ENCODE data around the gene GSTM4.
"Not testable (repeated sequence)": the region's sequence is repeated elsewhere in the genome, so short reads cannot be mapped to it uniquely, and the experiment has no call there.

Gene GSTM4

GRCh38 chr1:109664671-109665070 is 8.8 kb downstream of the GSTM4 start:
- in situ Hi-C loops (cut with HindIII; ENCODE audit: low pct_ligation_motif_present, low sequenced_read_pairs) = no loop called here
- DNase-seq = no peak
- no peak for TF ChIP-seq CTCF (IDR thresholded peaks at IDR 0.05; ENCODE audit: low read depth, low read length, missing control alignments)
- H3K27ac ChIP-seq = no peak overlapping the region
- H3K36me3 ChIP-seq (replicated peaks) = no peaks in the 10 kb centered on the region
- no peak overlapping the region for H3K4me3 ChIP-seq (ENCODE audit: low read depth, low read length)
- no peaks in the 10 kb centered on the region for H3K27me3 ChIP-seq (replicated peaks)

GRCh38 chr1:109667452-109668122 is 11.7 kb downstream of the GSTM4 start, which contains the start of gene GSTM2:
Gene GSTM2, plus strand, starts transcription at chr1:109668057. Its CDS starts 59 bp downstream, at chr1:109668116.
- DNase-seq = peak; percentile 81
- Histone ChIP-seq H3K27me3 (replicated peaks) (no peaks in the 10 kb centered on the region), H3K27ac (no peak within 1 kb of the TSS), H3K4me3 (ENCODE audit: low read depth, low read length) (peak within 1 kb of the TSS; percentile 55), H3K36me3 (replicated peaks) (no peaks in the 10 kb centered on the region)
- in situ Hi-C loops (cut with HindIII; ENCODE audit: low pct_ligation_motif_present, low sequenced_read_pairs) = no loop called here
- no peak for TF ChIP-seq CTCF (IDR thresholded peaks at IDR 0.05; ENCODE audit: low read depth, low read length, missing control alignments)

GRCh38 chr1:109668123-109668775 is 12.3 kb downstream of the GSTM4 start:
- no peak for DNase-seq
- H3K27me3 ChIP-seq (replicated peaks) = no peaks in the 10 kb centered on the region
- no peaks in the 10 kb centered on the region for H3K36me3 ChIP-seq (replicated peaks)
- TF ChIP-seq CTCF (IDR thresholded peaks at IDR 0.05; ENCODE audit: low read depth, low read length, missing control alignments) = no peak
- in situ Hi-C loops (cut with HindIII; ENCODE audit: low pct_ligation_motif_present, low sequenced_read_pairs) = no loop called here
- H3K27ac ChIP-seq = no peak overlapping the region
- H3K4me3 ChIP-seq (ENCODE audit: low read depth, low read length) = peak overlapping the region; percentile 55

GRCh38 chr1:109669246-109669948 is 13.5 kb downstream of the GSTM4 start:
- DNase-seq = no peak

GRCh38 chr1:109669949-109670302 is 14.0 kb downstream of the GSTM4 start:
- H3K27ac ChIP-seq; H3K27me3 ChIP-seq (replicated peaks); DNase-seq; in situ Hi-C loops (cut with HindIII; ENCODE audit: low pct_ligation_motif_present, low sequenced_read_pairs); H3K4me3 ChIP-seq (ENCODE audit: low read depth, low read length); H3K36me3 ChIP-seq (replicated peaks): not testable (repeated sequence)

More at GRCh38 chr1:109669246-109669948, 13.5 kb downstream of the GSTM4 start:
- no peak for TF ChIP-seq CTCF (IDR thresholded peaks at IDR 0.05; ENCODE audit: low read depth, low read length, missing control alignments)
- no peak overlapping the region for H3K4me3 ChIP-seq (ENCODE audit: low read depth, low read length)
- in situ Hi-C loops (cut with HindIII; ENCODE audit: low pct_ligation_motif_present, low sequenced_read_pairs) = no loop called here
- H3K36me3 ChIP-seq (replicated peaks) = no peaks in the 10 kb centered on the region
- H3K27ac ChIP-seq = no peak overlapping the region
- no peaks in the 10 kb centered on the region for H3K27me3 ChIP-seq (replicated peaks)

GRCh38 chr1:109671067-109671466 is 15.2 kb downstream of the GSTM4 start:
- Histone ChIP-seq H3K4me3 (ENCODE audit: low read depth, low read length) (no peak overlapping the region), H3K27ac (no peak overlapping the region), H3K27me3 (replicated peaks) (no peaks in the 10 kb centered on the region), H3K36me3 (replicated peaks) (no peaks in the 10 kb centered on the region)
- DNase-seq = no peak
- in situ Hi-C loops (cut with HindIII; ENCODE audit: low pct_ligation_motif_present, low sequenced_read_pairs) = no loop called here
- TF ChIP-seq CTCF (IDR thresholded peaks at IDR 0.05; ENCODE audit: low read depth, low read length, missing control alignments) = no peak

GRCh38 chr1:109673861-109674260 is 18.0 kb downstream of the GSTM4 start:
- in situ Hi-C loops (cut with HindIII; ENCODE audit: low pct_ligation_motif_present, low sequenced_read_pairs); H3K27me3 ChIP-seq (replicated peaks); DNase-seq; H3K4me3 ChIP-seq (ENCODE audit: low read depth, low read length); H3K36me3 ChIP-seq (replicated peaks); H3K27ac ChIP-seq: not testable (repeated sequence)

GRCh38 chr1:109676683-109677381 is 20.9 kb downstream of the GSTM4 start:
- H3K27ac ChIP-seq; in situ Hi-C loops (cut with HindIII; ENCODE audit: low pct_ligation_motif_present, low sequenced_read_pairs); H3K36me3 ChIP-seq (replicated peaks); DNase-seq; H3K4me3 ChIP-seq (ENCODE audit: low read depth, low read length); H3K27me3 ChIP-seq (replicated peaks): not testable (repeated sequence)

Measured in brain microvascular endothelial cell (primary cell).